Measurements from ENCODE around the gene LRRC8D. TPM values are rescaled to one million over a fixed set of nuclear protein-coding genes. Genes with fewer than 3 reads are reported as not detected.
A peak's percentile ranks its signal among the peaks of the same experiment; 100 is the strongest.

The LRRC8D gene
- total and polyA plus RNA-seq, 9 of the 15 experiments (the other 6 are each of a cell fraction or from before 2014, with no cell fraction given) = 3.4 to 53.9 (median 15.9) TPM

- TF ChIP-seq ZNF407 (IDR thresholded peaks at IDR 0.05; ENCODE audit: low read depth) (no peak), PHB2 (IDR thresholded peaks at IDR 0.05; ENCODE audit: low read depth) (no peak), TAL1 (IDR thresholded peaks at IDR 0.05) (peak; percentile 62; the same call in 1 of the 2 replicates), YY1 (IDR thresholded peaks at IDR 0.05; ENCODE audit: borderline replicate concordance in 1 of 3, control insufficient read depth in 1 of 3, extremely low read depth in 1 of 3, insufficient read depth in 3 of 3, insufficient read length in 1 of 3, insufficient replicate concordance in 2 of 3, low read depth in 1 of 3, low read length in 2 of 3) (peak in 1 of 3 experiments; percentile 41), ZC3H4 (CRISPR knock-in tag; IDR thresholded peaks at IDR 0.05; ENCODE audit: borderline replicate concordance) (no peak), TEAD4 (IDR thresholded peaks at IDR 0.05; ENCODE audit: low read length) (peak; percentile 82), TEAD4 (CRISPR knock-in tag; IDR thresholded peaks at IDR 0.05; ENCODE audit: borderline replicate concordance) (no peak), MAZ (CRISPR knock-in tag; conservative IDR thresholded peaks at IDR 0.05 in 1 of 2, IDR thresholded peaks at IDR 0.05 in 1 of 2) (0 out of 4 replicates have a peak, but pooled peaks of 1 of the 2 experiments have one; percentile 28), SIN3B (IDR thresholded peaks at IDR 0.05; ENCODE audit: low read depth) (no peak), IFI16 (CRISPR knock-in tag; IDR thresholded peaks at IDR 0.05) (peak; percentile 21; the same call in 1 of the 2 replicates)
- TF ChIP-seq, protein P1, sequence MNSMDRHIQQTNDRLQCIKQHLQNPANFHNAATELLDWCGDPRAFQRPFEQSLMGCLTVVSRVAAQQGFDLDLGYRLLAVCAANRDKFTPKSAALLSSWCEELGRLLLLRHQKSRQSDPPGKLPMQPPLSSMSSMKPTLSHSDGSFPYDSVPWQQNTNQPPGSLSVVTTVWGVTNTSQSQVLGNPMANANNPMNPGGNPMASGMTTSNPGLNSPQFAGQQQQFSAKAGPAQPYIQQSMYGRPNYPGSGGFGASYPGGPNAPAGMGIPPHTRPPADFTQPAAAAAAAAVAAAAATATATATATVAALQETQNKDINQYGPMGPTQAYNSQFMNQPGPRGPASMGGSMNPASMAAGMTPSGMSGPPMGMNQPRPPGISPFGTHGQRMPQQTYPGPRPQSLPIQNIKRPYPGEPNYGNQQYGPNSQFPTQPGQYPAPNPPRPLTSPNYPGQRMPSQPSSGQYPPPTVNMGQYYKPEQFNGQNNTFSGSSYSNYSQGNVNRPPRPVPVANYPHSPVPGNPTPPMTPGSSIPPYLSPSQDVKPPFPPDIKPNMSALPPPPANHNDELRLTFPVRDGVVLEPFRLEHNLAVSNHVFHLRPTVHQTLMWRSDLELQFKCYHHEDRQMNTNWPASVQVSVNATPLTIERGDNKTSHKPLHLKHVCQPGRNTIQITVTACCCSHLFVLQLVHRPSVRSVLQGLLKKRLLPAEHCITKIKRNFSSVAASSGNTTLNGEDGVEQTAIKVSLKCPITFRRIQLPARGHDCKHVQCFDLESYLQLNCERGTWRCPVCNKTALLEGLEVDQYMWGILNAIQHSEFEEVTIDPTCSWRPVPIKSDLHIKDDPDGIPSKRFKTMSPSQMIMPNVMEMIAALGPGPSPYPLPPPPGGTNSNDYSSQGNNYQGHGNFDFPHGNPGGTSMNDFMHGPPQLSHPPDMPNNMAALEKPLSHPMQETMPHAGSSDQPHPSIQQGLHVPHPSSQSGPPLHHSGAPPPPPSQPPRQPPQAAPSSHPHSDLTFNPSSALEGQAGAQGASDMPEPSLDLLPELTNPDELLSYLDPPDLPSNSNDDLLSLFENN (IDR thresholded peaks at IDR 0.05; ENCODE audit: low read depth in 2 of 2, low read length in 2 of 2) = no peak
- TF ChIP-seq, protein P2, sequence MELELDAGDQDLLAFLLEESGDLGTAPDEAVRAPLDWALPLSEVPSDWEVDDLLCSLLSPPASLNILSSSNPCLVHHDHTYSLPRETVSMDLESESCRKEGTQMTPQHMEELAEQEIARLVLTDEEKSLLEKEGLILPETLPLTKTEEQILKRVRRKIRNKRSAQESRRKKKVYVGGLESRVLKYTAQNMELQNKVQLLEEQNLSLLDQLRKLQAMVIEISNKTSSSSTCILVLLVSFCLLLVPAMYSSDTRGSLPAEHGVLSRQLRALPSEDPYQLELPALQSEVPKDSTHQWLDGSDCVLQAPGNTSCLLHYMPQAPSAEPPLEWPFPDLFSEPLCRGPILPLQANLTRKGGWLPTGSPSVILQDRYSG (tag; conservative IDR thresholded peaks at IDR 0.05; ENCODE audit: low read depth) = peak; percentile 34; the same call in 1 of the 2 replicates
Measured at GRCh38 chr1:89897347-89898133, 76.7 kb downstream of the LRRC8D start (continued).
